HG03139 (cell line): ENCODE data around the gene SELENOV.
"Not testable (repeated sequence)": the region's sequence is repeated elsewhere in the genome, so short reads cannot be mapped to it uniquely, and the experiment has no call there.

ENCODE experiments used
- ATAC-seq: cut with Tn5 transposase; IDR thresholded peaks from one replicate; pipeline ENCODE4 v1.9.1; 2021; ENCODE audit not compliant: unreplicated experiment

SELENOV gene, protein sequence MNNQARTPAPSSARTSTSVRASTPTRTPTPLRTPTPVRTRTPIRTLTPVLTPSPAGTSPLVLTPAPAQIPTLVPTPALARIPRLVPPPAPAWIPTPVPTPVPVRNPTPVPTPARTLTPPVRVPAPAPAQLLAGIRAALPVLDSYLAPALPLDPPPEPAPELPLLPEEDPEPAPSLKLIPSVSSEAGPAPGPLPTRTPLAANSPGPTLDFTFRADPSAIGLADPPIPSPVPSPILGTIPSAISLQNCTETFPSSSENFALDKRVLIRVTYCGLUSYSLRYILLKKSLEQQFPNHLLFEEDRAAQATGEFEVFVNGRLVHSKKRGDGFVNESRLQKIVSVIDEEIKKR

DNA sequence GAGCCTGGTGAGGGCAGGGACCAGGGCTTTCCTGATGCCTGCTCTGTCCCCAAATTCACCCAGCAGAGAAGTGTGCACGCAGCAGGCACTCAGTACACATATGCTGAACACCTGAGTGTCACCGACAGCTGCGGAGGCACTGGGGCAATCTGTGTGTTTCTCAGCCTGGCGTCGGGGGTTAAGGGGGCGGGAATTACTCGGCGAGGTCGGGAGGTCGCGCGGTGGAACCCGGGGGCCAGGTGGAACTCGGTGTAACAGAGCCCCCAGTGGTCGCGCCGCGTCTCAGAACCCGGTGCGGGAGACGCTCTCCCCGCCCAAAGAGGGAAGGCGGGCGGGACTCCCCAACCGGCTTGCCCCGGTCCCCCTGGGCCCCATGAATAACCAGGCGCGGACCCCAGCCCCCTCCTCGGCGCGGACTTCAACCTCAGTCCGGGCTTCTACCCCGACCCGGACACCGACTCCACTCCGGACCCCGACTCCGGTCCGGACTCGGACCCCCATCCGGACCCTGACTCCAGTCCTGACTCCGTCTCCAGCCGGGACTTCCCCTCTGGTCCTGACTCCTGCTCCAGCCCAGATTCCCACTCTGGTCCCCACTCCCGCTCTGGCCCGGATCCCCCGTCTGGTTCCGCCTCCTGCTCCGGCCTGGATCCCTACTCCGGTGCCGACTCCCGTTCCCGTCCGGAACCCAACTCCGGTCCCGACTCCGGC is at the start of gene SELENOV:
Gene SELENOV, plus strand, starts transcription at position 300 of the 711 bp plus-strand sequence. Its CDS starts 74 bp downstream, at position 374.
- no peak for ATAC-seq

DNA sequence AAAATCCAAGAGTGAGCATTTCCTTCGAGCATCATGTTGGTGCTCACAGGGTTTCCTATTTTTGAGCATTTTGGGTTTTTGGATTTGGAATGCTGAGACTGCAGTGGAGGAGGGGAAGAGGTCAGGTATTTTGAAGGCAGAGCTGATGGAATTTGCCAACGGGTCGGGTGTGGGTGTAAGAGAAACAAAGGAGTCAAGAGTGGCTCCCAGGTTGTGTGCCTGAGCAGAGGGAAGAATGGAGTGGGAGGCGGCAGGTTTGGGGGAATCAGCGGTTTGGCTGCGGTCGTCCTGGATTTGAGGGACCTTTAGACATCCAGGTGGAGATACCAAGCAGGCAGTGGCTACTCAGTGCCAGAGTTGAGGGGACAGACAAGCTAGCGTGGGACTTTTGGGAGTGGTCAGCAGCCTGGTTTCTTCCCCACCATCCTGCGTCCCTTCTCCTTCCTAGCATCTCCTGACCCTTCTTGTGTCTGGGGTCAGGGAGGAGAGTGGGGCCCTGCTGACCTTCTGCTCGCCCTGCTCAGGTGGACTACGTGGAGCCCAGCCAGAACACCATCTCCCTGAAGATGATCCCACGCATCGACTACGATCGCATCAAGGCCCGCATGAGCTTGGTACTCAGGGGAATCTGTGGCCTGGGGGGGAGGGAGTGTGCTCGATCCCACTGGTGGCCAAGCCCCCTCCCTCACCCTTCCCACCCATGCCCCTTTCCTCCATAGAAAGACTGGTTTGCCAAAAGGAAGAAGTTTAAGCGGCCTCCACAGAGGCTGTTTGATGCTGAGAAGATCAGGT is 48.8 kb upstream of the SELENOV start:
- ATAC-seq, result no peak

DNA sequence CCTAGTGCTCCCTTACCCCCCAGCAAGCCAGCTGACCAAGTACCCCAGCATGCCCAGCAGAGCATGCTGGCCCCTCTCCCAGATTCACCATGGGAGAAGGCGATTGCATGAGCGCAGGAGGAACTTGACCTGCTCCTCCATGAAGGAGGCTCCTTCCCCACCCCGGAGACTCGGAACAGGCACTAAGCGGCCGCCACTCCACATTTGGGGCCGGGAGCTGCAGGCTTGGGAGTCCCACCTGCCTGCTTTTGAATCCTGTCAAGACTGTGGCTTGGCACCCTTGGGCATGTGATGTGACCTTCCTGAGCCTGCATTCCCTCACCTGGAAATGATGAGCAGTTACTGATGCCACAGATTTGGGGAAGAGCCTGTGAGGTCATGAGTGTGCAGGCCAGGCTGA is 47.0 kb upstream of the SELENOV start:
- no peak for ATAC-seq

DNA sequence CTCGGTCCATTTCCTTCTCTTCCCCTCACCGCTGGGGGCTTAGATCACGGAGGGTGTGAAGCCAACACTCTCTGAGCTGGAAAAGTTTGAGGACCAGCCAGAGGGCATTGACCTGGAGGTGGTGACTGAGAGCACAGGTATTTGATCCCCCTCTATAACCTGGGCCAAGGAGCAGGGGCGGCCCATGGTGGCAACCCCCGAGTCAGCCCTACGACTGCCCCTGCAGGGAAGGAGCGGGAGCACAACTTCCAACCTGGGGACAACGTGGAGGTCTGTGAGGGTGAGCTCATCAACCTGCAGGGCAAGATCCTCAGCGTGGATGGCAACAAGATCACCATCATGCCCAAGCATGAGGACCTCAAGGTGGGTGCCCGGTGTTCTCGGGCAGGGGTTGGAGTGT is 45.9 kb upstream of the SELENOV start:
- no peak for ATAC-seq

DNA sequence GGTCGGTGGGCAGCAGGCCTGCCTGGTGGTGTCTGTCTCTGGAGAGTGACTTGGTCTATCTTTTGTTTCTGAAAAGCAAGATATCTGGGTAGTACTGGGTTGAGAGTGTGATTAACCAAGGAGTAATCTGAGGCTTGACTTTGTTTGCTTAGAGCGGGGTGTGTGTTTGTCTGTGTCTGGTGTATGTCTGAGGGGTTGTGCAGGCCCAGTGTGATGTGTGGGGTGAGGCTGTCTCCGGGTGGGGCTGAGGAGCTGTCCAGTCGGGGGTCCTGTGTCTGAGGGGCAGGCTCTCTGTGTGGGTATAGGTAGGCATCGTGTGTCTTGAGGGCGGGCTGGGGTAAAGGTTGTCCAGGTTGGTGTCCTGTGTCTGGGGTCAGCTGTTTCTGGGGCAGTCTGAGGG is 45.4 kb upstream of the SELENOV start:
- ATAC-seq, result no peak

DNA sequence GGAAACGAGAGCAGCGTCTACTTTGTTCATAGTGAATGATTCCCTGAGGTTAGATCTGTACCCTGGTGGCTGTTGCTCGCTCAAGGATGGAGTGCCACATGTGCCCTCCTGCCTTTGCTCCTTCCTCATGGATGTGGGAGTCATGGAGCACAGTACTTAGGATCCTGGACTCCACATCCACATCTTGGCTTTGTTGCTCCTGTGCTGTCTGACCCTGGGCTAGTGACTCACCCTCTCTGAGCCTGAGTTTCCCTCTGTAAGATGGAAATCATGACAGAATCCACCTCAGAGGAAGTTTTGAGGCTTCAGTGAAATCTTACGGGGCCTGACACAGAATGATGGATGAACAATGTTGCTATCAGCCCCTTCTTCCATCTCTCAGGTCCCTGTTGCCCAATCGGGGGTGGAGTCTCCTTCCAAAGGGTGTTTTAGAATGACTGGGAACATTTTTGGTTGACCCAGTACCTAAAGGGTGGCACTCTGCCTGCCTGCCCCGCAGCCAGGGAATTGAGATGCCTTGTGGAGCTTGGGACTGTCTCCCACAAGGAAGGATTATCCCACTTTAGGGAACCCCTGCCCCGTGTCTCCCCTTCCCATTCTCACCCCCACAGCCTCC is 44.1 kb upstream of the SELENOV start:
- ATAC-seq, result no peak

DNA sequence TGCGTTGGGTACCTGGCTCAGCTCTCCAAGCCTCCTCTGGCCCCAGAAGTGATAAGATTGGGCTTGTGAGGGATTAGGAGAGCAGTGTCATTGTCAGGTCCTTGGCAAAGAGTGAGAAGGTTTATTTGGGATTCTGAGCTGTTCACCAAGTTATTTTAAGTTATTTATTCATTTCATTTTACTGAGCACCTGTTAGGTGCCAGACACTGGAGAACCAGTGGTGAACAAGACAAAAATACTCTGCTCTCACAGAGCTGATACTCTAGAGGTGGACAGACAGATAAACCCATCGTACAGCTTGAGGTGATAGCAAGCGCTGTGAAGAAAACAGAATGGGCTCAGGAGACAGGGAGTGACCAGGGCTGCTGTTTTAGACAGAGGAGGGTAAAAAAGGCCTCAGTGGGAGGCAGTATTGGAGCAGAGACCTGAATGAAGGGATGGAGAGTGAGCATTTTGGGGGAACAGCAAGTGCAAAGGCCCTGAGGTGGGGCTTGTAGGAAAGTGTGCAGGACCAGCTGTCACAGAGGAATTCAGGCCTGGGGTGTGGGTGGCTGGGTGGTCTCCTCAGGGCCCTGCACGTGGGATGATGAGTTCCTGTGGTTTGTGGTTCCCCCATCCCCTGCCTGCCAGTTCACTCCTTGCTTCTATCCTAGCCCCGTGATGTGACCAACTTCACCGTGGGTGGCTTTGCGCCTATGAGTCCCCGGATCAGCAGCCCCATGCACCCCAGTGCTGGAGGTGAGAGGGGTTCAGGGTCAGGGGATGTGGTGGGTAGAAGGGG is 43.0 kb upstream of the SELENOV start:
- ATAC-seq, result no peak

DNA sequence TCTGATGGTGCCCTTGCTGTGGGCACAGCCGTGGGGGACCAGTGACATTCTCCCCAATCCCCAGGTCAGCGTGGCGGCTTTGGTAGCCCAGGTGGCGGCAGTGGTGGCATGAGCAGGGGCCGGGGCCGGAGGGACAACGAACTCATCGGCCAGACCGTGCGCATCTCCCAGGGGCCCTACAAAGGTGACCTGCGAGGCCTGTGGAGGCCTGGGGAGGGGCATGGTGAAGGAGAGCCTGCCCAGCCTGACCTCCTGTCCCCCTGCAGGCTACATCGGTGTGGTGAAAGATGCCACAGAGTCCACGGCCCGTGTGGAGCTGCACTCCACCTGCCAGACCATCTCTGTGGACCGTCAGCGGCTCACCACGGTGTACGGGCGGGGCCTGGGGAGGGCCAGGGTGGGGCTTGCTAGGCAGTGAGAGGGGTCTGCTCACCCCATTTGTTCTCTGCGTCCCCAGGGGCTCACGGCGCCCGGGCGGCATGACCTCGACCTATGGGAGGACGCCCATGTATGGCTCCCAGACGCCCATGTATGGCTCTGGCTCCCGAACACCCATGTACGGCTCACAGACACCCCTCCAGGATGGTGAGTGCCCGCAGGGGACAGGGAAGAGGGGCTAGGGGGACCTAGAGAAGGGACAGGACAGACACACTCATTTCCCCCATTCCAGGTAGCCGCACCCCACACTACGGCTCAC is 42.0 kb upstream of the SELENOV start:
- no peak for ATAC-seq

DNA sequence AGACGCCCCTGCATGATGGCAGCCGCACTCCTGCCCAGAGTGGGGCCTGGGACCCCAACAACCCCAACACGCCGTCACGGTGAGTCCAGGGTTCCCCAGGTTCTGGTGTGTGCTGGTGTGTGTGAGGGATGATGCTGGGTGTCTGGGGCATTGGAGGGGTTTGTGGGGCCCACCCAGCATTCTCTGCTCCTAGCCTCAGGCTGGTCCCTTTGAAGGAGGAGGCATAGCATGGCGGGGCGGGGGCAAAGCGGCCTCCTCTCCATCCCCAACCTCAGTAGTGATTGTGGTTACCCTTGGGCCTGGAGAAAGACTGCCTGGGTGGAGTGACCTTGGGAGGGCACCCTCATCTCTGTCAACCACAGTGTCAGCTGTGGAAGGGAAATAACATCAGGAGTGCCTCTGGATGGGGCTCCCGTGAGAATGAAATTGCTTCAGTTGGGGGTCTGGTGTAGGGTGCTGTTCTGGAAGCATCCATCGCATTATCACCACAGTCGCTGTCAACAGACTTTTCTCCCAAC is 41.4 kb upstream of the SELENOV start:
- no peak for ATAC-seq

DNA sequence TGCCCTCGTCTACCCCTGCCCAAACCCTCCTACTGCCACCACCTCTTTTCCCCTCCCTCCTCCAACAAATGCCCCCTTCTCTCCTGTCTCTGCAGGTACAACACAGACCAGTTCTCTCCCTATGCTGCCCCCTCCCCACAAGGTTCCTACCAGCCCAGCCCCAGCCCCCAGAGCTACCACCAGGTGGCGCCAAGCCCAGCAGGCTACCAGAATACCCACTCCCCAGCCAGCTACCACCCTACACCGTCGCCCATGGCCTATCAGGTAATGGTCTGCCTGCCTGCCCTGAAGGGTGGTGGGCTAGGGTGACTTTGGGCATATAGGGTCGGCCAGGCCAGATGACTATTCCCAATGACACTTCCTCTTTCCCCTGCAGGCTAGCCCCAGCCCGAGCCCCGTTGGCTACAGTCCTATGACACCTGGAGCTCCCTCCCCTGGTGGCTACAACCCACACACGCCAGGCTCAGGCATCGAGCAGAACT is 40.8 kb upstream of the SELENOV start:
- ATAC-seq, result no peak

DNA sequence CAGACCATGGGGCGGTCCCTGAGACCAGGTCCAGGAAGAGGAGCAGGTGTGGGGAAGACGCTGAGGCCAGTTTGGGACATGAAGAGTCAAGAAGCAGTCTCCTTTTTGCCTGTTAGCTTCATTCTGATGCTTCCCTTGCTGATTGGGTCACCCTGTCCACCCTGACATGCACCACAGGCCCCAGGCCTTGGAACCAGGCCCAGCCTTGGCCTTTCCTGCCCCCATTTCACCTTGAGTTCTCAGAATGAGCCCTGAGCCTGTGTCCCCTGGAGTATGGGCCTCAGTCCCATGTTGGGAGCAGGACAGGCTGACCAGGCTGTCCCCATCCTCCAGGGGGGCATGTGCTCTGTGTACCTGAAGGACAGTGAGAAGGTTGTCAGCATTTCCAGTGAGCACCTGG is 39.2 kb upstream of the SELENOV start:
- no peak for ATAC-seq

DNA sequence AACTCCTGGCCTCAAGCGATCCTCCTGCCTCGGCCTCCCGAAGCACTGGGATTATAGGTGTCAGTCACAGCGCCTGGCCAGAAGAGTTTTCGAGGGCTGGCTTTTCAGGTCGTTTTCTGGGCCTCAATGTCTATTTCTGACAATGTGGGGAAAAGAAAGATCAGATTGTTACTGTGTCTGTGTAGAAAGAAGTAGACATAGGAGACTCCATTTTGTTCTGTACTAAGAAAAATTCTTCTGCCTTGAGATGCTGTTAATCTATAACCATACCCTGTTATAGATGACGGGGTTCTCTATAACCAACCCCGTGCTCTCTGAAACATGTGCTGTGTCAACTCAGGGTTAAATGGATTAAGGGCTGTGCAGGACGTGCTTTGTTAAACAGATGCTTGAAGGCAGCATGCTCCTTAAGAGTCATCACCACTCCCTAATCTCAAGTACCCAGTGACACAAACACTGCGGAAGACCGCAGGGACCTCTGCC is 35.6 kb upstream of the SELENOV start:
- ATAC-seq, result not testable (repeated sequence)

DNA sequence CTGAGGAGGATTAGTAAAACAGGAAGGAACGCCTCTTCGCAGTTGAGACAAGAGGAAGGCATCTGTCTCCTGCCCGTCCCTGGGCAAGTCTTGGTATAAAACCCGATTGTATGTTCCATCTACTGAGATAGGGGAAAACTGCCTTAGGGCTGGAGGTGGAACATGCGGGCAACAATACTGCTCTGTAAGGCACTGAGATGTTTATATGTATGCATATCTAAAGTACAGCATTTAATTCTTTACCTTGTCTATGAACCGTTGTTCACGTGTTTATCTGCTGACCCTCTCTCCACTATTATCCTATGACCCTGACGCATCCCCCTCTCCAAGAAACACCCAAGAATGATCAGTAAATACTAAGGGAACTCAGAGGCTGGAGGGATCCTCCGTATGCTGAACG is 35.0 kb upstream of the SELENOV start:
- ATAC-seq, result no peak

DNA sequence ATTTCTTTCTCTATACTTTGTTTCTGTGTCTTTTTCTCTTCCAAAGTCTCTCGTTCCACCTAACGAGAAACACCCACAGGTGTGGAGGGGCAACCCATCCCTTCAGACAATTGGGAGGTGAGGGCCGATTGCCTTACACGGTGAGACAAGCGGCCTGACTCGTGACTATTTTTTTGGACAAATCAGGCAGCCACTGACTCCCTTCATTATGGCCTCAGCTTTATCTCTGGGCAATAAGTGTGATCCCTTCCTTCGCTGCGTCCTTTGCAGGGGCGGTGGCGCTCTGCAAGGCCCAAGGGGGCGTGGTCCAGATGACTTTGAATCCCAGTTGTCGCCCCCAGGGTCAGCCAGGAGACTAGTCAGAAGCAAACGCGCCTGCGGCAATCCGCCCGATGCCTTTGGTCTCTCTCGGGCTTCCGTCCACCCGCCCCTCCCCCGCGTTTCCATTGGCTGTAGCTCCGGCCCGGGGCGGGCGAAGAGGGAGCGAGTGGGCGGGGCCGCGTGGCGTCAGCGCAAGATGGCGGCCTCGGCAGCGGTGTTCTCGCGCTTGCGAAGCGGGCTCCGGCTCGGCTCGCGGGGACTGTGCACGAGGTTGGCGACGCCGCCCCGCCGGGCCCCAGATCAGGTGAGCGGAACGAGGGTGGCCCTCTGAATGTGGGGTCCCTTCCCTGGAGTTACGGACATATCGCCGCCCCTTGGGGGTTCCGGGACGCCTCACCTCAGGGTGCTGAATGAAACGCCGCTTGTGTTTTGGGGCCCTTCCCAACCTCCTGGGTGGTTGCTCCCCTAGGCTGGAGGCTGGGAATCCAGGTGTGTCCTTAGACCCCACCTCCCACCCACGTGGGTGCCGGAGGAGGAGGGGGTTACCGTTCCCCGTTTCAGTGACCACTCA is 34.4 kb upstream of the SELENOV start, which contains the start of gene TIMM50:
Gene TIMM50, plus strand, starts transcription at position 502 of the 892 bp plus-strand sequence. Its CDS starts 16 bp downstream, at position 518.
- peak; percentile 89 for ATAC-seq

DNA sequence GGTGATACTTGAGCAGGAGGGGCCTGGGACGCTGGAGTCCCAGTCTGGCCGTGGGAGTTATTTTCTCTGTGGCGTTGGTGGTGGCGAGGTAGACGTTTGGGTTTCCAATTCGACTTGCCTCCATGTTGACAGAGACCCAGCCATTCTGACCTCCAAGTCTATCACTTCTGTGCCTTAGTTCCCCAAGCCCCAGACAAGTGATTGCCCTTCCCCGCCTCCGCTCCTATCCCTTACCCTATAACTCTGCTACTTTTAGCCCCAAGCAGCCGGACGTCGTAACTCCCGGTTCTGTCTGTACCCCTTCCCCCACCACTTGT is 33.8 kb upstream of the SELENOV start:
- ATAC-seq, result no peak

DNA sequence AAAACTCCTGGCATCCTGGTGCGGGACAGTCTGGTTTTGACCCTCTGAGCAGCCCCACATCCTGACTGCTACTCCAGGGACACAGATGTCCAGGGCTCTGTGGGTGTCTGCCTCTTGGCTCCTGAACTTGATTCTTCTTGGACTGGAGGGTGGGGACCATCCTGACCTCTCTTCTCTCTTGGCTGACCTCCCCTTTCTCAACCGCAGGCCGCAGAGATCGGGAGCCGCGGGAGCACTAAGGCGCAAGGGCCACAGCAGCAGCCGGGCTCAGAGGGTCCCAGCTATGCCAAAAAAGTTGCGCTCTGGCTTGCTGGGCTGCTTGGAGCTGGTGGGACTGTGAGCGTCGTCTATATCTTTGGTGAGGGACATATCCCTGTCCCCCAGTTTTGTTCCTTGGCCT is 33.3 kb upstream of the SELENOV start:
- ATAC-seq, result no peak

DNA sequence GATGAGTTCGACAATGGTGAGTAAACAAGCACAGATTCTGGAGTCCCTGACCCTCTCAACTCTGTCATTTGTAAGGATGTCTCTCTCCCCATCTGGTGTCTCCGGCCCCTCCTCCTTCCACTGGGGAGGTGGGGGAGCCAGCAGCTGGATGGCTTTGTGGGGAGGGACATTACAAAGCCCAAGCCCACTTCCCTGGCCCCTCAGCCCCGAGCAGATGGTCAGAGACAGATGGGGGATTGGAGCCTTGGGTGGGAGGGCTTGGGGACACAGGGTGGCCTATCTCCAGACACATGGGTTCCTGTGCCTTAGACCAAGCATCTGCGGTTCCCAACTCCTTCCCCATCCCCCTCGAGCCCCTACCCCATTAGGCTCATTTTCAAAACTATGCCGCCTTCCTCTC is 31.8 kb upstream of the SELENOV start:
- no peak for ATAC-seq

DNA sequence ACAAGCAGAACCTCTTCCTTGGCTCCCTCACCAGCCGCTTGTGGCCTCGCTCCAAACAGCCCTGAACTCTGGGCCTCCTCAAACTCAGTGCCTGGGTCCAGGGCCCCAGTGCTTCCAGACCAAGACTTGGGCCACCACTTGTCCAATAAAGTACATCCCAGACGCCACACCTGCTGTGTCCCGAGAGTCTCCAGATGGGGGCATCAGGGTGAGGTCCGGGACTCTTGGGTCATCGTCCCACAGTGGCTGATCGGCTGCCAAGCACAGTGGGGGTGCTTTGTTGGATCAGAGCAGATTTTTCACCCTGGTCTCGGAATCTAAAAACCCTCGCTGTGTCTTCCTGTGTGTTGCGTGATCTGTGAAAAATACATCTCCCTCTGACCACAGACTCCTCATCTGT is 25.2 kb upstream of the SELENOV start:
- ATAC-seq, result no peak
